Measurements from ENCODE around the gene P4HB. TPM values are rescaled to one million over a fixed set of nuclear protein-coding genes. Genes with fewer than 3 reads are reported as not detected.

The P4HB gene
- total RNA-seq, 6 experiments from 2014 or later, result 856 to 5,039 (median 1,455) TPM

- DNase-seq (no peak), ATAC-seq (no peak)
- Histone ChIP-seq H3K36me3 (no peaks in the 10 kb centered on the region), H3K9me3 (no peaks in the 10 kb centered on the region), H3K27me3 (no peaks in the 10 kb centered on the region), H3K27ac (peak overlapping the region; percentile 47 to 91 (median 89)), H3K4me3 (no peak overlapping the region), H3K4me1 (peaks cover 2 to 20% (median 15%) of the 10 kb centered on the region in 4 donors)
- intact Hi-C loops (cut with DNase I), result no loop called here
- TF ChIP-seq CTCF (IDR thresholded peaks at IDR 0.05), result no peak
- no peak for TF ChIP-seq POLR2A (IDR thresholded peaks at IDR 0.05)
- 33% methylated on average over 1 of the region's 8 CpGs for WGBS (ENCODE audit: insufficient coverage, low coverage, low lambda C conversion rate, missing lambda C conversion rate)
Measured at GRCh38 chr17:81821147-81821546, 39.2 kb downstream of the P4HB start.

GRCh38 chr17:81819708-81820107 is 40.6 kb downstream of the P4HB start:
- Histone ChIP-seq H3K9me3 (no peaks in the 10 kb centered on the region), H3K36me3 (no peaks in the 10 kb centered on the region), H3K4me1 (peaks cover 2 to 20% (median 15%) of the 10 kb centered on the region in 4 donors), H3K4me3 (no peak overlapping the region), H3K27me3 (no peaks in the 10 kb centered on the region), H3K27ac (no peak overlapping the region)
- intact Hi-C loops (cut with DNase I), result no loop called here
- ATAC-seq (no peak), DNase-seq (no peak)
- TF ChIP-seq CTCF (IDR thresholded peaks at IDR 0.05) (no peak), POLR2A (IDR thresholded peaks at IDR 0.05) (no peak)
- WGBS (ENCODE audit: insufficient coverage, low coverage, low lambda C conversion rate, missing lambda C conversion rate), result 36% methylated on average over 9 of the region's 13 CpGs

GRCh38 chr17:81817758-81818147 is 42.6 kb downstream of the P4HB start:
- Histone ChIP-seq H3K36me3 (no peaks in the 10 kb centered on the region), H3K4me3 (no peak overlapping the region), H3K4me1 (peaks cover 2 to 18% (median 15%) of the 10 kb centered on the region in 4 donors), H3K27me3 (no peaks in the 10 kb centered on the region), H3K27ac (no peak overlapping the region), H3K9me3 (no peaks in the 10 kb centered on the region)
- DNase-seq, result no peak
- 52% methylated on average over 7 of the region's 7 CpGs for WGBS (ENCODE audit: insufficient coverage, low coverage, low lambda C conversion rate, missing lambda C conversion rate)
- ATAC-seq, result no peak
- TF ChIP-seq CTCF (IDR thresholded peaks at IDR 0.05) (no peak), POLR2A (IDR thresholded peaks at IDR 0.05) (no peak)
- intact Hi-C loops (cut with DNase I), result no loop called here

- H3K9me3 ChIP-seq, result no peaks in the 10 kb centered on the region
- peaks cover 0 to 3% (median 0%) of the 10 kb centered on the region in 4 donors for H3K36me3 ChIP-seq
- H3K4me3 ChIP-seq, result no peak overlapping the region
- no CpG with 5 or more reads among the region's 2 CpGs for WGBS (ENCODE audit: insufficient coverage, low coverage, low lambda C conversion rate, missing lambda C conversion rate)
- DNase-seq (no peak), ATAC-seq (peak in 3 of 4 donors; percentile 4 to 12 (median 9))
- no peaks in the 10 kb centered on the region for H3K27me3 ChIP-seq
- intact Hi-C loops (cut with DNase I), result no loop called here
- no peak overlapping the region for H3K27ac ChIP-seq
- no peaks in the 10 kb centered on the region for H3K4me1 ChIP-seq
- TF ChIP-seq CTCF (IDR thresholded peaks at IDR 0.05), result no peak
- no peak for TF ChIP-seq POLR2A (IDR thresholded peaks at IDR 0.05)
Measured at GRCh38 chr17:81815646-81815986, 44.7 kb downstream of the P4HB start.
